HG03439 (cell line): Measurements from ENCODE around the gene TPO.
"Not testable (repeated sequence)": the region's sequence is repeated elsewhere in the genome, so short reads cannot be mapped to it uniquely, and the experiment has no call there.

Experiments
- ATAC-seq: cut with Tn5 transposase; IDR thresholded peaks from one replicate; pipeline ENCODE4 v1.9.1; 2021; ENCODE audit warnings: mild to moderate bottlenecking, moderate library complexity; ENCODE audit not compliant: unreplicated experiment

TPO gene

DNA sequence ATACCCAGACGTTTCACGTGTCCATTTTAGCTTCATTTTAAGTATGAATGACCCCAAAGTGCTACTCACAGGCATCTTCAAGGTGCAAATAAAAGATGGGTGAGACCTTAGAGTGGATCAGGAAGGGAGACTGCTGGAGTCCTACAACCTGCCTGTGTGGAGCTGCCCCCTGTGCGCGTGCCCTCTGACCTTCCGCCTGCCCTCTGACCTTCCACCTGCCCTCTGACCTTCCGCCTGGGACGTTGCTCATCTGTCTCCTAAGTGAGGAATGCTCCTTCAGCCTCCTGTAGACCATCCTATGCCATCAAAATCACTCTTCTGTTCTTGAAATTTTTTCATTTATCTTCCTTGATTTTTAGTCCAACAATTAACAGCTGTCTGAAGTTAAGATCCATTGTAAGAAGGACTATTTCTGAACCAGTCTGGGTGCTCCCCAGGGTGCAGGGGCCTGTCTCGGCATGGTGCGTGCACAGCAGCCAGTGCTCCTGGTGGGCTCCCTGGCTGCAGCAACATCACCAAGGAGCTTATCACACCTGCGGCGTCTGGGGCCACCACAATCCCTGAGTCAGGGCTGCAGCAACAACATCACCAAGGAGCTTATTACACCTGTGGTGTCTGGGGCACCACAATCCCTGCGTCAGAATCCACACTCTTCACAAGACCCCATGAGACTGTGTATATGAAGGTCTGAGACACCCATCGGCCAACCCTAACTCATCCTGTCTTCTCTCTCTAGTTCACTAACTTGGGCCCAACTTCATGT, 86.0 kb downstream of the TPO start:
- ATAC-seq = no peak

DNA sequence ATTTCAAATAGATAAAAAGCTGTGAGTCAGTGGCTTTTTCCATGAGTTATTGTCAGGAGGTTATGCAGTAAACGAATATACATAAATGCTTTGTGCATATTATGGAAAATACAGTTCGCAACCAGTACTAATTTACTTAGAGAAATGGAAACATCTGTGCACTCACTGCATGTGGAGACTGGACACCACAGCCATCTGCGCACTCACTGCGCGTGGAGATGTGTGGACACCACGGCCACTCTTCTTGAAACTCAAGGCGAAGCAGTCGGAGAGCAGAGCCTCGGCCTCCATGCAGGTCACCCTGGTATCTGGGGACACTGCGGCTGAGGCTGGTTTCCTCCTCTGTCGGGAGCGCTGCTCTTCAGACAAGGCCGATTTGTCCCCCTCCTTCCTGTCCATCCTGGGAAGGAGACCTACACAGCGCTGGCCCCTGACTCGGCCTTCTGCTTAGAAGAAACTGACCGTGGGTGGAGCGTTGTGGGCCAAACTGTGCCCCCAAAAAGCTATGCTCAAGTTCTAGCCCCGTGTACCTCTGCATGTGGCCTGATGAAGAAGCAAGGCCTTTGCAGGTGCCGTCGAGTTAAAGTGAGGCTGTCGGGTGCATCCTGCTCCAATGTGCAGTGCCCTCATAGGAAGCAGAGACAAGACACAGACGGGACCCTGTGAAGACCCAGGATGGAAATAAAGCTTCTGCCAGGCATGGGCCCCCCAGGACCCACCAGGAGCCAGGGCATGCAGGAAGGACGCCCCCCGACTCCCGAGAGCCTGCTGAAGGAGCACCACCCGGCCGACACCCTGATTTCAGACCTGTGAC, 88.0 kb downstream of the TPO start:
- ATAC-seq = no peak

DNA sequence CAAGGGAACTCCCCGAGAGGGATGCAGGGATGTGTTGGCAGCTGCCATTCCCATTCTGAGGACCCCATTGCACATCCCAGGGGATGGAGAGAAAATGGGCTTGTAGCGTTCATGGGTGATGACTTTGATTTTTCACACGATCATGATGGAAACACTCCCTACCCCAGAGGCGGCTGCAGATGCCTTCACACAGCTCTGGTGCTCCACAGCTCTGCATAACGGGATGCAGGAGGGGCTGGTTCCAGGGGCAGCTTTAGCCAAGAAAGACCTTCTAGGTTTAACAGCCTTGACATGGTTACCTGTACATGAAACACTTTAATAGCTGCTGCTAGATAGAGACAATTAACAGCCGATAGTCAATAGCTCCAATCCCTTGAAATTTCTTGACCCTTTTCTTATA, 88.7 kb downstream of the TPO start:
- no peak for ATAC-seq

DNA sequence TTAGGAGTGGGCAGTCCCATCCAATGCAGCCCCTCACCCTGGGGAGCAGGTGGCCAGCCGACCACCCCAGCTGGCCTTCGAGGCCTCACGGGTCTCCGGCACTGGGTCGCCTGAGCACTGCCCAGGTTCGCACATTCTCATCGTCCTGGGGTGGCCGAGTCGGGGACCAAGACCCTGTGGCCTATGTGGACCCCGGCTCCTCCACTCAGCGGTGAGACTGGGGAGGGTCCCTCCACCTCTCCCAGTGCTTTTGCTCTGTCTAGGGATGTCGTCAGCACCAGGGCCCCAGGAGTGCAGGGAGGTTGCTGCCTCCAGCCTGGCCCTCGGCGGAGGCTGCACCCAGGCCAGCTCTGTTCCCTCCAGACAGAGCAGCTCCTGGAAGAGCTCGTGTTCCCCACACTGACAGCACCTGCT, 89.6 kb downstream of the TPO start:
- no peak for ATAC-seq

DNA sequence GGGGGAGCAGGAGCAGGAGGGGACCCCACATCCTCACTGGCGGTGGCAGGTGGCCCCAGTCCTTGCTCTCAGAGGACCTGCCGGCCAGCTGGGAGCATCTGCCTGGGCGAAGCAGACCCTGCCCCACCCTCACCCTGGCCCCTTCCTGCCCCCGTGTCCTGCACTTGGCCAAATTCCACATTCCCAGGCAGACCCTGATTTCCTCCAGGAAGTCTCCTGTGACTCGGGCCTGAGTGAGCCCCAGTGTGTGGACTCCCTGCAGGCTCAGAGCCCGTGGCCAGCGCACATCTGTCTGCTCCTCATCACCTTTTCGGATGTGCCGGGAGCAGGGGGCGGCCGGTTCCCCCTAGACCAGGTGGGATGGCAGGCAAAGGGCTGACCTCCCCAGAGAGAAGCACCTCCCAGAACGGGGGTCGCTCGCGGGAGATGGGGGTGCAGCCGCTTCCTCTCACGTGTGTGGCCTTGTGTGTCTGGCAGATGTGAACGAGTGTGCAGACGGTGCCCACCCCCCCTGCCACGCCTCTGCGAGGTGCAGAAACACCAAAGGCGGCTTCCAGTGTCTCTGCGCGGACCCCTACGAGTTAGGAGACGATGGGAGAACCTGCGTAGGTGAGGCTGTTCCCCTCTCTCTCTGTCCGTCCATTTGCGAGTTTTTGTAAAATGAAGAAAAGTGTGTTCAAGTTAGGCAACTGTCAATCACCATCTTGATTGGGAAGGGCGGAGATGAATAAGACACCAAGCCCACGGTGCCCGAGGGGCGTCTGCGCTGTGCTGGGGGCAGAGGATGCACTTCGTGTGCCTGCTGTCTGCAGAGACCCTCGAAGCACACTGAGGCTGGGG, 90.4 kb downstream of the TPO start:
- no peak for ATAC-seq

DNA sequence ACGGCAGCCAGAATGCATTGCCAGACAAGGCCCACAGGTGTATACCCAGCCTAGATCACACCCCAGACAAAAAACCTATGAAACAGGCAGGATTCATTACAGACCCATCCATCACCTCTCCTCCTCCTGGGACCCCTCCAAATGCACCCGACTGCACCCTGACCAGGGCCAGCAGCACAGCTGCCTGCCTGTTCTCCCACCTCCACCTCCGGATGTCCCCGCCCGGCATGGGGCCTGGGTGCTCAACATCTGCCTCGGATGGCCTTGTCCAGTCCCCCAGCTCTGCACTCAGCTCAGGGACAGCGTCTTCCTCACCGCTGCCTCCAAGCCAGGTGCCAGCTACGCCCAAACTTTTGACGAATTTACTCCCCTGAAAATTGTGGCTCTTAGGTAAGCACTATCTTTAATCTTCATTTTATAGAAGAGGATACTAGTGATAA, 91.1 kb downstream of the TPO start:
- ATAC-seq = no peak

DNA sequence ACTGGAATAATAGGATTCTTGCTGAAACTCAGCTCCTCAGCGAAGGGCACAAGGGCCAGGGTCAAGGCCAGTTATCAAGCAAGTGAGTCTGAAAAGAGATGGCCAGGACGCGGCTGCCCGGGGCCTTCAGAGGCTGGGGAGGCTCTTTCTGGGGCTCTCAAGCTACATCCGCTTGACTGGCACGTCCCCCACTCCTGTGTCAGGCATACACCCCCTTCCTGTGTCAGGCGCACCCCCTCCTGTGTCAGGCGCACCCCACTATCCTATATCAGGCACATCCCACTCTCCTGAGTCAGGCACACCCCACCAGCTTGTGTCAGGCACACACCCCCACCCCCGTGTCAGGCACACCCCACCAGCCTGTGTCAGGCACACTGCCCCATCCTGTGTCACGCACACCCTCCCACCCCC, 91.8 kb downstream of the TPO start:
- ATAC-seq = no peak

DNA sequence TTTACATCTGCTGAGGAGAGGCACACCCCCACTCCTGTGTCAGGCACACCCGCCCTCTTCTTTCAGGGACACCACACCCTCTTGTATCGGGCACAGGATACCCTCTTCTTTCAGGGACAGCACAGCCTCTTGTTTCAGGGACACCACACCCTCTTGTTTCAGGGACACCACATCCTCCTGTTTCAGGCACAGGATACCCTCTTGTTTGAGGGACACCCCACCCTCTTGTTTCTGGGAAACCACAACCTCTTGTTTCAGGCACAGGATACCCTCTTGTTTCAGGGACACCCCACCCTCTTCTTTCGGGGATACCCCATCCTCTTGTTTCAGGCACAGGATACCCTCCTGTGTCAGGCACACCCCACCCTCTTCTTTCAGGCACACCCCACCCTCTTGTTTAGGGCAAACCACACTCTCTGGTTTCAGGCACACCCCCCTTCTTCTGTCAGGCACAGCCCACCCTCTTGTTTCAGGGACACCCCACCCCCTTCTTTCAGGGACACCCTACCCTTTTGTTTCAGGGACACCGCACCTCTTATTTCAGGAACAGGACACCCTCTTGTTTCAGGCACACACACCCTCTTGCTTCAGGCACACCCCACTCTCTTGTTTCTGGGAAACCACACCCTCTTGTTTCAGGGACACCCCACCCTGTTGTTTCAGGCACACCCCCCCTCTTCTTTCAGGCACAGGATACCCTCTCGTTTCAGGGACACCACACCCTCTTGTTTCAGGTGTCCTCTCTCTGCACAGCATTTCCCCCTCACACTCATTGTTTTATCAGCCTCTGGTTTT, 96.2 kb downstream of the TPO start:
- no peak for ATAC-seq

DNA sequence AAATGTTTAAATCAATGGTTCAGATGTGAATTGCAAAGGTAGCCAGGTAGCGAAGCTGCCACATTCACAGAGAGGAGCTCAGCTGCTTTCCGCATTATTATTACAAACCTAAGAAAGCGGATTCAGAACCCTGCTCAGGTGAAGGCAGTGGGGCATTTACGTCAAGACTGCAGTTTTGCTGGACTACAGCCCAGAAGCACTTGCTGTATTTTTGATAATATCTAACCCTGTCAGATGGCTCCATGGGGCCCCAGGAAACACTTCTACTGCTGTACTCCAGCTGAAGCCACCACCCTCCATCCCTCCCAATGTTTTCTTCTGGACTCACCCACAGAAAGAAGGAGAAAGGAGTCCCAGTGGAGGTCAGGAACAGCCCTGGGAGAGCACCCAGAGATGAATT, 96.9 kb downstream of the TPO start:
- no peak for ATAC-seq

DNA sequence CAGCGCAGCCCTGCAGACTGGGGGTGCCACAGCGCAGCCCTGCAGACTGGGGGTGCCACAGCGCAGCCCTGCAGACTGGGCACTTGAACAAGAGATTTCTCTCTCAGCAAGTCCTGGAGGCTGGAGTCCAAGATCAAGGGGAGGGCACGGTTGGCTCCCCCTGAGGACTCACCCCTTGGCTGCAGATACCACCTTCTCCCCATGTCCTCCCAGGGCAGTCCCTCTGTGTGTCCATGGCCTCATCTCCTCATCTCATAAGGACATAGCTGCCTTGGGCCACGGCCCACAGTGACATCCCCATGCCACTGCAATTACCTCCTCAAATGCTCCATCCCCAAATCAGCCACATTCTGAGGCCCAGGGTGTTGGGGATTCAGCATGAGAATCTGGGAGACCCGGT, 98.2 kb downstream of the TPO start:
- no peak for ATAC-seq

DNA sequence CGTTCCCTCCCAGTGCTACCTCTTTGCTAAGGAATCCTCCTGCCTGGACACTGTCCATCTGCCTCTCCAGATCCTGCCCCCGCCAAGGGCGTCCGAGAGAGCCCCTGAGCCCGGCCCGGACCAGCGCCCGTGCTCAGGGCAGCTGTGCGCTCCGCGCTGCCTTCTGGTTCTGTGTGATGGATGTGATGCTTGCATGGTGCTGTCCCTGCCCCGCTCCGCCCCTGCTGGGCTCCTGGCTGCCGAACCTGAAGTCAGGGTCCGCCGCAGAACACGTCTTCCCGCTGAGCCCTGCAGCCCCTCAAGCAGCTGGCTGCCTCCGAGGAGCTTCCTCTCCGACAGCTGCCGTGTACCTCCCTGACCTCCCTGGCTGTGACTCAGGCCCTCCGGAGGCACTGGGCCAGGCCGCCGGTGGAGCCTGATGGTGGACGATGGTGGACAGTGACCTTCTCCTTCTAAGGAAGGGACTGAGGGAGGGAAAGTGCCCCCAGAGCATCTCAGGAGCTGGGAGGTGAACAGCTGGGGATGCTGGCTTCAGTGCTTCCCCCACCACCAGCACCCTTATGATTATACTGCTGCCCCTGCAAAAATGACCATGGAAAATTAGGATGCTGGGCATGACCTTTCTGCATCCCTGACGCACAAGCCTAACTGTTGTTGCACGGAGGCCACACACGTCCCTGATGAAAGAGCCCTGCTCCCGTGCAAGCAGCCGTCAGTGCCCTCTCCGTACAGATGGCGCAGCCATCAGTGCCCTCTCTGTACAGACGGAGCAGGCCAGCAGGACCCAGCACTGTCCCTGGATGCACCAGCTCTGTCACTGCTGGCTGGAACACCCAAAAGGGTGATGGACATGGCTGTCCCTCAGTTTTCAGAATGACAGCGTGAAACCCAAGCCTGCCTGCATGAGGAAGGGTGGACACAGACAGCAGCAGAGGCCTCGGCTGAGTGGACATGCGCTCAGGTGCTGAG, 99.3 kb downstream of the TPO start:
- ATAC-seq = no peak

DNA sequence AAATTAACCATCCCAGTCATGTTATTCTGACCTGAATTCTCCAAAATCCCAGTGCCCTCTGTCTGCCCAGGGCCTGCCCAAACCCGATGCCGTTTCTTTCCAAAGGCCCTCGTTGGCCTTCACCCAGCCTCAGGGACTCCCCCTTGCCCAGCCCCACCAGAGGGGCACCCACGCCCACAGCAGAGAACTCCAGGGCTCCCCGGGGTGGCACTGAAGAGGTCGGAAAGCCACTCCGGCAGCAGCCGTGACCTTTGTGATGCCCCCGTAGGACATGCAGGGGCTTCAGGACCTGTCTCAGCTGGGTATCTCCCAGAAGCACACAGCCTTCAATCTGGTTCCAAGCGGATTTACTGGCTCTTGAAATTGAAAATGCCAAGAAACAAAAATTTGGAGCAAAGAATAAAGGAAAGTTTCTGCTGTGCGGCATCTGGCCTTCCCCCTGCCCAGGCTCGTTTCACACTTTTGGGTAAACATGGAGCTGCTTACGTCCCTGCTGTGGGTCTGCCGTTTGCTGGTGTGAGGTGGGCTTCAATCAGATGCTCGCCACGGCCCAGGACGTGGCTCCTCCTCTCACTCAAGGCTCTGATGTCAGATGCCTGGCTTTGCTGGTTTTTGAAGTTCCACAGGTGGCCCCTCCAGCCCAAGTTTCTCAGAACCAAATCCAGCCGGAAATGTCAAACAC, 101.3 kb downstream of the TPO start:
- ATAC-seq = no peak

DNA sequence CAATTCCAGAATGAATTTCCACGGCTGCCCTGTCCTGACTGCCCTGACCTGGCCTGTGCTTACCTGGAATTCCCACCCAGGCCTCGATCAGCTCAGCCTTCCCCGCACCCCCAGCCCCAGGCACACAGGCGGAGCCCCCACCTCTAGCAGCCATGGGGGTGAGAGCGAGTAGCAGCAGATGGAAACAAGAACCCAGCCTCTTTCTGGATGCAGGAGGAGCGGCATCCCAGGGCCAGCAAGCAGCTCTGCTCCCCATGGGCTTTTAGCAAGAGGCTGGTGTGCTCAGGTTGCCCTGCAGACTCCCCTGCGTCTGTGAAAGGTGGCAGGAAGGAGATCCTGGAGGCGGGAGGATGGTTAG, 101.8 kb downstream of the TPO start:
- no peak for ATAC-seq

DNA sequence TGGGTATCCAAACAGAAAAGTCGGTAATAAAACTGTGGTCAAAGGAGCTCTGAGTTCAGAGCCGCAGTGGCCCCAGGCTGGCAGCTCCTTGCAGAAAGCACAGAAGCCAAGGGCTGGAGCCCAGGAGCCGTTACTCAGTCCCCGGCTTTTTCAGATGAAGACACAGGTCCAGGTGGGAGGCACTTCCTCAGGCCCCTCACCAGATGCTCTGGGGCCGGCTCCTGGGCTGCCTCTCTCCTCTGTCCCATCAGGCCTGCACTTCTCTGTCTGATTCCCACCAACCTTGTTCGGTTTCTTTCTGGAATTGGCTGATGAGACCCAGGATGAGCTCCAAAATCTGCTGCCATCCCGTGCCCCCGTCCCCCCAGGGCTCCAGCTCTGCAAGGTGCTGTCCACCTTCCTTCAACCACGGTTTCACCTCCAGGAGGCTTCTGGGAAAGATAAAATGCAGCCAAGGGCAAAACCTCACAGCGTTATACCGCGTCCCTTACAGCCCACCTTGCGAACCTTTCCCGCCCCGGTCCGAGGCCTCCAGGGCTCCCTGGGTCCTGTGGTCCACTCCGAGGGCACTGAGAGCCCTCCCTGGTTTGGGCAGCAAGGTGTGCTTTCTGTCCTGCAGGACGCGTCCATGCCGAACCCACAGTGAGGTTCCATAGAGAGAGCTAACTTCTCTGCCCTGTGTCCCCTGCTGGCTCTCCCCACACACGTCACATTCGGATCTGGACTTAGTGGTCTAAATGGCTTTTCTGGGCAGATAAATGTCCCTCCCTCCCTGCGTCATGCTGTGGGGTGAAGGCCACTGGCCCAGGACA, 102.9 kb downstream of the TPO start:
- ATAC-seq = no peak

DNA sequence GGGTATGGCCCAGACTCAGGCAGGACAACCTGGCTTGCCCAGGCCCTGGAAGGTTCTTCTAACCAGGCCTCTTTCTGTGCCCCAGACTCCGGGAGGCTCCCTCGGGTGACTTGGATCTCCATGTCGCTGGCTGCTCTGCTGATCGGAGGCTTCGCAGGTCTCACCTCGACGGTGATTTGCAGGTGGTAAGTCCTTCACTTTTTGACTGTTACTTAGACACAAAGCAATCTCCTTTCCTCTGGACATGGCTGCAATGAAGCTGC, 103.5 kb downstream of the TPO start:
- ATAC-seq = no peak

DNA sequence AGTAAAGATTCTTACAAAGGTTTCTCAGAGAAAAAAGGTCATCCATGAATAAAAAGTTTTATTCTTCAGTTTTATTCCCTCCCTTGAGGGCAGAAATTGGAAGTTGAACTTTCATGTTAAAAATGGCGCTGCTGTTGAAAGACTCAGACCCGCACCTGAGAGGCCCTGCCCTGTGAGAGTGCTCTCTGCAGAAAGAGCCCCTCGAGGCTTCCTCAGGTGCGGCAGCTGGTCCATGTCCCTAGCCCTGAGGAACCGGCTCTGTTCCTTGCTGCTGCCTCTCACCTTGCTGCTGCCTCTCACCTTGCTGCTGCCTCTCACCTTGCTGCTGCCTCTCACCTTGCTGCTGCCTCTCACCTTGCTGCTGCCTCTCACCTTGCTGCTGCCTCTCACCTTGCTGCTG, 104.0 kb downstream of the TPO start:
- ATAC-seq = not testable (repeated sequence)

DNA sequence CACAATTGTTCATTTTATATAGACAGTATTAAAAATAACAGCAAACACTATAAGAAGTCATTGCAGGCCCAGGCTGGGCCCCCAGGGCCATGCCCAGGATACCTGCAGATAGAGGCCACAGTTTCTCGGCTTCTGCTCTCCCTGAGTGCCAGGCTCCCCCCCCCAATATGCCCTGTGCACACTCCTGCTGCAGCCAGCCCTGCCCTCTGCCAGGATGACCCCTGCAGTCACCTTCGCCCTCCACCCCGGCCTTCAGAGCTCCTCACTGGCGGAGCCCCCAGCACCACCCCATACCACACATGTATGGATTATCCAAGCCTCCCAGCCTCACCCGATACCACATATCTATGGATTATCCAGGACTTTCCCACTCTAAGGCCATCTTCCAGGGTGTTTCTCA, 104.5 kb downstream of the TPO start:
- no peak for ATAC-seq

DNA sequence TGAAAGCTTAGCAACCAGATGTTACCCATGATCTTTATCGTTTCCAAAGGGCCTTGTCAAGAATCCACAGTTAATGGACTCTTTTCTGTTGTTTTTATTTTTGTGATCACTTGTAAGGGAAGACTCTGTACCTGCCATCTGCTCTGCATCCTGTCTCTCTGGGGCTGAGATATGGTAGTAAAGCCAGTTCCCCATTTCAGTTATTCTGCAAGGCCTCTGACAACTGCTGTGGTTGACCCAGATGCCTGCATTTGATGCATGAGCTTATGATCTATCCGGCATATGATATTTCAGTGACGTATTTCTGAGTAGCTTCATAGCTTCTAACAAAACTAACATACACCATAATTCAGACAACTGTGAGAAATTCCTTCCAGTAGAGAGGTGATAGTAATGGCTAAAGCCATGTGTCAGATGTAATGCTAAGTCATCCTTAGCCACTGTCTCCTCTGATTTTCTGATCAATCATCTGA, 105.1 kb downstream of the TPO start:
- ATAC-seq = no peak
